ENCODE measurements around the gene RTL5.

The RTL5 gene

GRCh38 chrX:72146527-72146926 lies 14.8 kb upstream of the RTL5 start:
- Histone ChIP-seq H3K4ac (ENCODE audit: low read depth in 1 of 2, low read length in 2 of 2) (no peak overlapping the region), H3K18ac (ENCODE audit: low read depth in 1 of 2, low read length in 2 of 2) (no peak overlapping the region), H2BK15ac (ENCODE audit: low read depth, poor library complexity, severe bottlenecking) (no peak overlapping the region), H2BK12ac (ENCODE audit: low read length in 2 of 2) (no peak overlapping the region), H2AFZ (ENCODE audit: low read depth, low read length) (no peak overlapping the region), H3K27ac (ENCODE audit: low read length, poor library complexity, severe bottlenecking) (no peak overlapping the region), H4K91ac (ENCODE audit: low read length) (no peak overlapping the region), H3K79me1 (replicated peaks; ENCODE audit: low read length, poor library complexity, severe bottlenecking) (no peaks in the 10 kb centered on the region), H4K8ac (ENCODE audit: low read length) (no peak overlapping the region), H2BK5ac (ENCODE audit: low read depth, low read length, poor library complexity, severe bottlenecking) (no peak overlapping the region), H3K36me3 (ENCODE audit: control insufficient read depth in 1 of 2, insufficient read depth in 2 of 2, low read depth in 1 of 2, low read length in 2 of 2) (peaks cover 0 to 27% of the 10 kb centered on the region in 2 experiments), H3K4me2 (ENCODE audit: low read length, poor library complexity, severe bottlenecking) (no peak overlapping the region), H2AK5ac (ENCODE audit: low read length, severe bottlenecking) (no peak overlapping the region), H3K14ac (ENCODE audit: low read length in 2 of 2) (no peak overlapping the region), H3K4me3 (ENCODE audit: insufficient read depth in 1 of 2, low read depth in 1 of 2, low read length in 2 of 2) (no peak overlapping the region), H3K9me3 (ENCODE audit: control insufficient read depth, low read length) (no peaks in the 10 kb centered on the region), H3K9ac (ENCODE audit: low read length) (no peak overlapping the region), H3K23ac (ENCODE audit: low read length in 2 of 2) (no peak overlapping the region), H3K27me3 (ENCODE audit: control insufficient read depth in 1 of 2, insufficient read depth in 1 of 2, low read length in 2 of 2) (peaks cover 0 to 64% of the 10 kb centered on the region in 2 experiments), H3K4me1 (ENCODE audit: control insufficient read depth, insufficient read depth, low read depth, low read length) (peaks cover 2% of the 10 kb centered on the region), H2BK120ac (ENCODE audit: low read depth, low read length) (no peak overlapping the region)
- WGBS: no CpG with 5 or more reads among the region's 2 CpGs
- no peak for DNase-seq

GRCh38 chrX:72145181-72145580 lies 13.5 kb upstream of the RTL5 start:
- no peaks in the 10 kb centered on the region for H3K9me3 ChIP-seq (ENCODE audit: control insufficient read depth, low read length)
- no peaks in the 10 kb centered on the region for H3K79me1 ChIP-seq (replicated peaks; ENCODE audit: low read length, poor library complexity, severe bottlenecking)
- H3K4me2 ChIP-seq (ENCODE audit: low read length, poor library complexity, severe bottlenecking): no peak overlapping the region
- H3K4me1 ChIP-seq (ENCODE audit: control insufficient read depth, insufficient read depth, low read depth, low read length): peaks cover 2% of the 10 kb centered on the region
- no peak overlapping the region for H2BK12ac ChIP-seq (ENCODE audit: low read length in 2 of 2)
- no peak overlapping the region for H3K4me3 ChIP-seq (ENCODE audit: insufficient read depth in 1 of 2, low read depth in 1 of 2, low read length in 2 of 2)
- H4K91ac ChIP-seq (ENCODE audit: low read length): no peak overlapping the region
- WGBS: 50% methylated on average over 2 of the region's 2 CpGs
- no peak for DNase-seq
- H2AFZ ChIP-seq (ENCODE audit: low read depth, low read length): no peak overlapping the region
- H2AK5ac ChIP-seq (ENCODE audit: low read length, severe bottlenecking): no peak overlapping the region
- no peak overlapping the region for H3K23ac ChIP-seq (ENCODE audit: low read length in 2 of 2)
- H3K4ac ChIP-seq (ENCODE audit: low read depth in 1 of 2, low read length in 2 of 2): no peak overlapping the region
- H3K27me3 ChIP-seq (ENCODE audit: control insufficient read depth in 1 of 2, insufficient read depth in 1 of 2, low read length in 2 of 2): peaks cover 0 to 60% of the 10 kb centered on the region in 2 experiments
- no peak overlapping the region for H3K14ac ChIP-seq (ENCODE audit: low read length in 2 of 2)
- H4K8ac ChIP-seq (ENCODE audit: low read length): no peak overlapping the region
- no peak overlapping the region for H2BK15ac ChIP-seq (ENCODE audit: low read depth, poor library complexity, severe bottlenecking)
- no peak overlapping the region for H3K9ac ChIP-seq (ENCODE audit: low read length)
- no peak overlapping the region for H3K27ac ChIP-seq (ENCODE audit: low read length, poor library complexity, severe bottlenecking)
- H3K18ac ChIP-seq (ENCODE audit: low read depth in 1 of 2, low read length in 2 of 2): no peak overlapping the region
- peaks cover 4 to 30% of the 10 kb centered on the region in 2 experiments for H3K36me3 ChIP-seq (ENCODE audit: control insufficient read depth in 1 of 2, insufficient read depth in 2 of 2, low read depth in 1 of 2, low read length in 2 of 2)
- H2BK5ac ChIP-seq (ENCODE audit: low read depth, low read length, poor library complexity, severe bottlenecking): no peak overlapping the region
- H2BK120ac ChIP-seq (ENCODE audit: low read depth, low read length): no peak overlapping the region

DNA sequence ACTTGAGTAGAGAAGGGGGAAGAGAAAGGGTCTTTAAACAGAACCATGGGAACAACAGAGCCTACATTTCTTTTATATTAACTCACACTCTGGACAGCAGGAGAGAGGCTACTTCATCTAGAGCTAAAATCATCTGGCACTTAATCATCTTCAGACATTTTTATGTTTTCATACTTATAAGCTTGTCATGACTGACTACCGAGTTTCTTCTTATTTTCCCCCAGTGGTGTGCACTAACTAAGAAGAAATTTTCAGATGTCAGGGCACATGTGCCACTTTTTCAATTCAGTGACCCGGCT lies 11.8 kb upstream of the RTL5 start:
- 100% methylated on average over 2 of the region's 2 CpGs for whole genome bisulfite sequencing

GRCh38 chrX:72142794-72143608 lies 11.3 kb upstream of the RTL5 start:
- Histone ChIP-seq H3K27ac (ENCODE audit: low read length, poor library complexity, severe bottlenecking) (no peak overlapping the region), H2AFZ (ENCODE audit: low read depth, low read length) (no peak overlapping the region), H3K18ac (ENCODE audit: low read depth in 1 of 2, low read length in 2 of 2) (no peak overlapping the region), H3K23ac (ENCODE audit: low read length in 2 of 2) (no peak overlapping the region), H3K9me3 (ENCODE audit: control insufficient read depth, low read length) (no peaks in the 10 kb centered on the region), H2BK15ac (ENCODE audit: low read depth, poor library complexity, severe bottlenecking) (no peak overlapping the region), H3K4me1 (ENCODE audit: control insufficient read depth, insufficient read depth, low read depth, low read length) (peaks cover 2% of the 10 kb centered on the region), H3K36me3 (ENCODE audit: control insufficient read depth in 1 of 2, insufficient read depth in 2 of 2, low read depth in 1 of 2, low read length in 2 of 2) (peaks cover 17 to 50% of the 10 kb centered on the region in 2 experiments), H2BK12ac (ENCODE audit: low read length in 2 of 2) (no peak overlapping the region), H3K9ac (ENCODE audit: low read length) (no peak overlapping the region), H3K4me3 (ENCODE audit: insufficient read depth in 1 of 2, low read depth in 1 of 2, low read length in 2 of 2) (no peak overlapping the region), H2AK5ac (ENCODE audit: low read length, severe bottlenecking) (no peak overlapping the region), H3K4ac (ENCODE audit: low read depth in 1 of 2, low read length in 2 of 2) (no peak overlapping the region), H4K8ac (ENCODE audit: low read length) (no peak overlapping the region), H2BK5ac (ENCODE audit: low read depth, low read length, poor library complexity, severe bottlenecking) (no peak overlapping the region), H3K14ac (ENCODE audit: low read length in 2 of 2) (no peak overlapping the region), H2BK120ac (ENCODE audit: low read depth, low read length) (no peak overlapping the region), H3K79me1 (replicated peaks; ENCODE audit: low read length, poor library complexity, severe bottlenecking) (no peaks in the 10 kb centered on the region), H3K4me2 (ENCODE audit: low read length, poor library complexity, severe bottlenecking) (no peak overlapping the region), H4K91ac (ENCODE audit: low read length) (no peak overlapping the region), H3K27me3 (ENCODE audit: control insufficient read depth in 1 of 2, insufficient read depth in 1 of 2, low read length in 2 of 2) (peaks cover 0 to 64% of the 10 kb centered on the region in 2 experiments)
- no peak for DNase-seq
- WGBS: 74% methylated on average over 6 of the region's 11 CpGs

More for the DNA sequence above, 11.8 kb upstream of the RTL5 start:
- H3K79me1 ChIP-seq (replicated peaks; ENCODE audit: low read length, poor library complexity, severe bottlenecking): no peaks in the 10 kb centered on the region
- H3K4me3 ChIP-seq (ENCODE audit: insufficient read depth in 1 of 2, low read depth in 1 of 2, low read length in 2 of 2): no peak overlapping the region
- H2BK120ac ChIP-seq (ENCODE audit: low read depth, low read length): no peak overlapping the region
- no peak overlapping the region for H2BK15ac ChIP-seq (ENCODE audit: low read depth, poor library complexity, severe bottlenecking)
- no peak overlapping the region for H2AK5ac ChIP-seq (ENCODE audit: low read length, severe bottlenecking)
- no peak overlapping the region for H3K27ac ChIP-seq (ENCODE audit: low read length, poor library complexity, severe bottlenecking)
- no peak for DNase-seq
- H2BK5ac ChIP-seq (ENCODE audit: low read depth, low read length, poor library complexity, severe bottlenecking): no peak overlapping the region
- no peak overlapping the region for H3K23ac ChIP-seq (ENCODE audit: low read length in 2 of 2)
- peaks cover 0 to 63% of the 10 kb centered on the region in 2 experiments for H3K27me3 ChIP-seq (ENCODE audit: control insufficient read depth in 1 of 2, insufficient read depth in 1 of 2, low read length in 2 of 2)
- H3K4me2 ChIP-seq (ENCODE audit: low read length, poor library complexity, severe bottlenecking): no peak overlapping the region
- no peak overlapping the region for H4K91ac ChIP-seq (ENCODE audit: low read length)
- peaks cover 17 to 45% of the 10 kb centered on the region in 2 experiments for H3K36me3 ChIP-seq (ENCODE audit: control insufficient read depth in 1 of 2, insufficient read depth in 2 of 2, low read depth in 1 of 2, low read length in 2 of 2)
- H3K4me1 ChIP-seq (ENCODE audit: control insufficient read depth, insufficient read depth, low read depth, low read length): peaks cover 2% of the 10 kb centered on the region
- no peak overlapping the region for H2BK12ac ChIP-seq (ENCODE audit: low read length in 2 of 2)
- no peaks in the 10 kb centered on the region for H3K9me3 ChIP-seq (ENCODE audit: control insufficient read depth, low read length)
- no peak overlapping the region for H4K8ac ChIP-seq (ENCODE audit: low read length)
- H2AFZ ChIP-seq (ENCODE audit: low read depth, low read length): no peak overlapping the region
- H3K18ac ChIP-seq (ENCODE audit: low read depth in 1 of 2, low read length in 2 of 2): no peak overlapping the region
- no peak overlapping the region for H3K14ac ChIP-seq (ENCODE audit: low read length in 2 of 2)
- H3K4ac ChIP-seq (ENCODE audit: low read depth in 1 of 2, low read length in 2 of 2): no peak overlapping the region
- H3K9ac ChIP-seq (ENCODE audit: low read length): no peak overlapping the region

Measured in mesenchymal stem cell (in vitro differentiated cells and primary cell).